Ishikawa (cell line): ENCODE data around the gene CALU.

ENCODE experiments used
- CEBPB ChIP-seq: IDR thresholded peaks from 2 replicates; pipeline ENCODE4 v1.6.1; 2012
- CREB1 ChIP-seq: IDR thresholded peaks from 2 replicates; pipeline ENCODE4 v1.6.1; 2012; ENCODE audit warnings: low read depth
- EGR1 ChIP-seq: IDR thresholded peaks from 2 replicates; pipeline ENCODE4 v1.6.1; 2012
- EP300 ChIP-seq: IDR thresholded peaks from 2 replicates; pipeline ENCODE4 v1.6.1; 2012; ENCODE audit warnings: borderline replicate concordance
- FOXM1 ChIP-seq: IDR thresholded peaks from 2 replicates; pipeline ENCODE4 v1.6.1; 2012; ENCODE audit warnings: low read depth, borderline replicate concordance
- MAX ChIP-seq: IDR thresholded peaks from 2 replicates; pipeline ENCODE4 v1.6.1; 2012
- NFIC ChIP-seq: IDR thresholded peaks from 2 replicates; pipeline ENCODE4 v1.6.1; 2012
- RAD21 ChIP-seq: IDR thresholded peaks from 2 replicates; pipeline ENCODE4 v1.6.1; 2012; ENCODE audit warnings: low read depth
- REST ChIP-seq: IDR thresholded peaks from 2 replicates; pipeline ENCODE4 v1.6.1; 2012; ENCODE audit warnings: low read depth, mild to moderate bottlenecking
- TAF1 ChIP-seq: IDR thresholded peaks from 2 replicates; pipeline ENCODE4 v1.6.1; 2012; ENCODE audit warnings: low read depth, mild to moderate bottlenecking
- TCF12 ChIP-seq: IDR thresholded peaks from 2 replicates; pipeline ENCODE4 v1.6.1; 2012; ENCODE audit warnings: low read depth
- TEAD4 ChIP-seq: IDR thresholded peaks from 2 replicates; pipeline ENCODE4 v1.6.1; 2012
- USF1 ChIP-seq: IDR thresholded peaks from 2 replicates; pipeline ENCODE4 v1.6.1; 2012
- YY1 ChIP-seq: IDR thresholded peaks from 2 replicates; pipeline ENCODE4 v1.6.1; 2012; ENCODE audit warnings: low read depth
- ZBTB7A ChIP-seq: IDR thresholded peaks from 2 replicates; pipeline ENCODE4 v1.6.1; 2012; ENCODE audit warnings: low read depth

Gene CALU

GRCh38 chr7:128777156-128778123 is 38.3 kb downstream of the CALU start:
- TF ChIP-seq EP300 = no peak
- TF ChIP-seq RAD21 = no peak
- no peak for TF ChIP-seq YY1
- TF ChIP-seq EGR1 = no peak
- no peak for TF ChIP-seq CREB1
- no peak for TF ChIP-seq FOXM1
- TF ChIP-seq TAF1 = no peak

- TF ChIP-seq REST (peak; percentile 52), MAX (no peak)
Measured at GRCh38 chr7:128778946-128779345, 39.8 kb downstream of the CALU start.

GRCh38 chr7:128781126-128781525 is 42.0 kb downstream of the CALU start:
- no peak for TF ChIP-seq ZBTB7A
- TF ChIP-seq EP300 = no peak
- no peak for TF ChIP-seq FOXM1
- TF ChIP-seq NFIC = no peak
- no peak for TF ChIP-seq EGR1
- no peak for TF ChIP-seq TEAD4
- no peak for TF ChIP-seq CEBPB
- TF ChIP-seq CREB1 = no peak
- no peak for TF ChIP-seq REST
- TF ChIP-seq TAF1 = no peak

GRCh38 chr7:128781851-128782250 is 42.7 kb downstream of the CALU start:
- TF ChIP-seq CEBPB (no peak), RAD21 (no peak)

GRCh38 chr7:128783143-128783861 is 44.1 kb downstream of the CALU start:
- TF ChIP-seq FOXM1 (no peak), TEAD4 (peak; percentile 29; the same call in 1 of the 2 replicates), EP300 (no peak), TAF1 (no peak), CREB1 (no peak)

- TF ChIP-seq RAD21 = no peak
- no peak for TF ChIP-seq MAX
Measured at GRCh38 chr7:128785738-128786137, 46.6 kb downstream of the CALU start.

- TF ChIP-seq REST (no peak), TCF12 (no peak), CEBPB (no peak), EGR1 (no peak), FOXM1 (no peak), TEAD4 (no peak), USF1 (no peak), CREB1 (no peak), EP300 (no peak)
Measured at GRCh38 chr7:128788446-128789412, 49.6 kb downstream of the CALU start.
